GM12872 (cell line): ENCODE results near the gene NAA11.

Experiments
- TF ChIP-seq, protein P1 (sequence below): IDR thresholded peaks from 3 replicates; pipeline ENCODE4 v1.5.1; 2011; ENCODE audit warnings: low read depth, mild to moderate bottlenecking, low read length, moderate library complexity; ENCODE audit not compliant: insufficient read depth

The NAA11 gene

DNA sequence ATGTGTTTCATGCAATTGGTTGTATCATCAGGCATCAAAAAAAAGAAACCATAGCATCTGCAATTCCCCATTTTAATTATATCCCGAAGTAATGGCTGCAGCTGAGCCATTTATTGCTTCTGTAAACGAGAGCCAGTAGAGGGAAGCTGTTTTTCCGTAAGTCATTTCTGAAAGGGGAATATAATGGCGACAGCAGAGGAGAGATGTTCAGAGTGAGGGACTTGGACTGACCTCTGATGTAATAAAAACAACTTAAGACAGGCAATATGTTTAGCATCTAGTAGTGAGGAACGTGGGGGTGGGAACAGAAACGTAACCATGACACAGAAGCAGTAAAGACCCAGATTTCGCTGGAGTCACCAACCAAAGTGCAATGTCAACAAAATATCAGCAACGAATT lies 31.5 kb upstream of the NAA11 start:
- TF ChIP-seq, protein P1, sequence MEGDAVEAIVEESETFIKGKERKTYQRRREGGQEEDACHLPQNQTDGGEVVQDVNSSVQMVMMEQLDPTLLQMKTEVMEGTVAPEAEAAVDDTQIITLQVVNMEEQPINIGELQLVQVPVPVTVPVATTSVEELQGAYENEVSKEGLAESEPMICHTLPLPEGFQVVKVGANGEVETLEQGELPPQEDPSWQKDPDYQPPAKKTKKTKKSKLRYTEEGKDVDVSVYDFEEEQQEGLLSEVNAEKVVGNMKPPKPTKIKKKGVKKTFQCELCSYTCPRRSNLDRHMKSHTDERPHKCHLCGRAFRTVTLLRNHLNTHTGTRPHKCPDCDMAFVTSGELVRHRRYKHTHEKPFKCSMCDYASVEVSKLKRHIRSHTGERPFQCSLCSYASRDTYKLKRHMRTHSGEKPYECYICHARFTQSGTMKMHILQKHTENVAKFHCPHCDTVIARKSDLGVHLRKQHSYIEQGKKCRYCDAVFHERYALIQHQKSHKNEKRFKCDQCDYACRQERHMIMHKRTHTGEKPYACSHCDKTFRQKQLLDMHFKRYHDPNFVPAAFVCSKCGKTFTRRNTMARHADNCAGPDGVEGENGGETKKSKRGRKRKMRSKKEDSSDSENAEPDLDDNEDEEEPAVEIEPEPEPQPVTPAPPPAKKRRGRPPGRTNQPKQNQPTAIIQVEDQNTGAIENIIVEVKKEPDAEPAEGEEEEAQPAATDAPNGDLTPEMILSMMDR: no peak

DNA sequence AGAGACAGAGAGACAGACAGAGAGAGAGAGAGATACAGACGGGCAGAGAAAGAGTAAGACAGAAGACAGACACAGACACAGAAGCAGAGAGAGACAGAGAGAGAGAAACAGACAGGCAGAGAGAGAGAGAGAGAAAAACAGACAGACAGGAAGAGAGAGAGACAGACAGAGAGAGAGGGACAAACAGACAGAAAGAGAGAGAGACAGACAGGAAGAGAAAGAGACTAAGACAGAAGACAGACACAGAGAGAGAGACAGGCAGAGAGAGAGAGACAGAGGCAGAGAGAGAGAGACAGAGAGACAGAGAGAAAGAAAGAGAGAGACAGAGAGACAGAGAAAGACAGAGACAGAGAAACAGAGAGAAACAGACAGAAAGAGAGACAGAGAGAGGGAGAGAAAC lies 27.2 kb upstream of the NAA11 start:
- TF ChIP-seq, protein P1: no peak

DNA sequence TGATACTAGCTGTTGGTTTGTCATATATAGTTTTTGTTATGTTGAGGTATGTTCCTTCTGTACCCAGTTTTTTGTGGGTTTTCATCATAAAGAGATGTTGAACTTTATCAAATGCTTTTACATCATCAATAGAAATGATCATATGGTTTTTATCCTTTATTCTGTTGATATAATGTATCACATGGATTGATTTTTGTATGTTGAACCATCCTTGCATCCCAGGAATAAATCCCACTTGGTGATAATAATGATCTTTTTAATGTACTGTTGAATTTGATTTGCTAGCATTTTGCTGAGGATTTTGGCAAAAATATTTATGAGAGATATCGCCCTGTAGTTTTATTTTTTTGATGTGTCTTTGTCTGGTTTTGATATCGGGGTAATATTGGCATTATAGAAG lies 22.5 kb upstream of the NAA11 start:
- TF ChIP-seq, protein P1: no peak

DNA sequence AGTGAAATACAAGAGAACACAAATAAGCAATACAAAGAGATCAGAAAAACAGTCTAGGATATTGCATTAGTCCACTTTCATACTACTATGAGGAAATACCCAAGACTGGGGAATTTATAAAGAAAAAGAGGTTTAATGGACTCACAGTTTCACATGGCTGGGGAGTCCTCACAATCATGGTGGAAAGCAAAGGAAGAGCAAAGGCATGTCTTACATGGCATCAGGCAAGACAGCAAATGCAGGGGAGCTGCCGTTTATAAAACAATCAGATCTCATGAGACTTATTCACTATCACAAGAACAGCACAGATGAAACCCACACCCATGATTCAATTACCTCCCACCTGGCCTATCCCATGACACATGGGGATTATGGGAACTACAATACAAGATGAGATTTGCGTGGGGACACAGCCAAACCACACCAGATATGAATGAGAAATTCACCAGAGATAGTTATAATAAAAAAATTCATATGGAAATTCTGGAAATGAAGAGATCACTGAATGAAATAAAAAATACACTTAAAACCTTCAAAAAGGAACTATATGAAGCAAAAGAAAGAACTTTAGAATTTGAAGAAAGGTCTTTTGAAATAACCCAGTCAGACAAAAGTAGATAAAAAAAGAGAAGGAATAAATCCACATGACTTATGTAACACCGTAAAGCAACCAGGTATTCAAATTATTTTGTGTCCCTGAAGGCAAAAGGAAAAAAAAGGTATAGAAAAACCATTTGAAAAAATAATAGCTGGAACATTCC lies 16.2 kb upstream of the NAA11 start:
- TF ChIP-seq, protein P1: no peak

DNA sequence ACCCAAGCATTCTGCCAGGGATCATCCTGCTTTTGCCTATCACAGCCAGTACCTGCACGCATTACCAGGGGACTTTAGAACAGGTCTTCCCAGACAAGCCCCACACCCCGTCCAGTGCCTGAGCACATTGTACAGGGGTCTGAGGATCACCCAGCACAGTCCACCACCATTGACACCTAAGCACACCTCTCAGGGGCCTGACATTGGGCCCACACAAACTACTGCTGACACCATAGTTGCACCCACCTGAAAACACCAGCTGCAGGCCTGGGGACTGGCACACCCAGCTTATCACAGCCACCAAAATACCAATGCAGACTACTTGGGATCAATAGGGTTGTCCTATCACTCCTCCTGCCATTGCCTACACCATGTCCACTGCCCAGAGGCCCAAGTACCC lies 14.7 kb upstream of the NAA11 start:
- TF ChIP-seq, protein P1: no peak

DNA sequence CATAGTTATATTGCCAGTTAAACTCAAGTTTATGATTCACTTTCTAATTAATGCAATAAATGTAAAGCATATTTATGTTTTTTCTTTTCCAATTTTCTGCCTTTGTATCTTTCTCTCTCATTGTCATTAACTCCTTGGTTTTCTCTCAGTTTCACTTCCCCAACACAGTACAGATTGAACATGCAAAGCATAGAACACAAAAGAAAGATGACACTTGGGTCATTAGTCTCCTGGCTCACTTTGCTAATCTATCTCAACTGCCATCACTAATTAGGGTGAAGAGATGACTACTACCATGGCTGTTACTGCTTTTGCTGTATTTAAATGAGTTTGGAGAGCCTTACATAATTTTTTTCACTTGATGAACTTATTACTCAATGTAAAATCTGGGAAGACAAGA lies 12.3 kb upstream of the NAA11 start:
- TF ChIP-seq, protein P1: no peak

DNA sequence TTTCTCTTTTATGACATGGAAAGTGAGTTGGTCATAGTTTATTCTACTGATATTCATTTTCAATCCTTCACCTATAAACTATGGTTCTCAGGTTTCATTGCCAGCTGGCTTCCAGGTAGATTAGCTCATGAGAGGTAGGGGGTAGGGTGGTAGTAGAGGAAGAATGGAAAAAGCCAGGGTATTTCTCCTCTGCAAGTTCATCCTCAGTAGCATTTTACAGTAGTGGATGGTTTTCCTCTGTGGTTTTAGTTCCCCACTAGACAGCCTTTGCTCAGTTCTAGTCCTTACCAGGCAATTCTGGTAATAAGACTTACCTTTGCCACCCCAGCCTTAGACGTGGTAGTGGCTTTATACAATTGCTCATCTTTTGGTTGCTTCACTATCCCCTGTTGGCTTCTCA lies 8.9 kb upstream of the NAA11 start:
- TF ChIP-seq, protein P1: no peak
